Effector CD8-positive, alpha-beta T cell (primary cell): Measurements from ENCODE around the gene RPS6KA6.
"Not testable (repeated sequence)": the region's sequence is repeated elsewhere in the genome, so short reads cannot be mapped to it uniquely, and the experiment has no call there.

Experiments used
- DNase-seq: peaks from one replicate; lab custom pipeline; 2025; lab: John Stamatoyannopoulos, UW

RPS6KA6 gene

DNA sequence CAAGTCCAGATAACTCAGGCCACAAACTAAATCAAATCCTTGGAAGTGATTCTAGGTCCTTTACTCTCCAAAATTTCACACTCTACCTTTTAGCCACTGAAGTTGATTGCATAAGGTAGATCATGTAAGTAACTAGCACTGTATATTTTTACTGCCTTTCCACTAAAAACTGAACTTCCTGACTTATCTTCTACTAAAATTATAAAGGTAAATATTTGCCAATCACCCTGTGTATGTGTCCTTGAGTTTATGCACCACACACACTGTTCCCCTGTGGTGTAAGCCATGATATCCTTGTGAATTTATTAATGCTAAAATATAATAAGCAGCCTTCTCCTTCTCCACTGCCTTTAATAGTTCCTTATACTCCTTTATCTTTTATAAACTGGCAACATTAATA lies 25.6 kb downstream of the RPS6KA6 start:
- DNase-seq = no peak

DNA sequence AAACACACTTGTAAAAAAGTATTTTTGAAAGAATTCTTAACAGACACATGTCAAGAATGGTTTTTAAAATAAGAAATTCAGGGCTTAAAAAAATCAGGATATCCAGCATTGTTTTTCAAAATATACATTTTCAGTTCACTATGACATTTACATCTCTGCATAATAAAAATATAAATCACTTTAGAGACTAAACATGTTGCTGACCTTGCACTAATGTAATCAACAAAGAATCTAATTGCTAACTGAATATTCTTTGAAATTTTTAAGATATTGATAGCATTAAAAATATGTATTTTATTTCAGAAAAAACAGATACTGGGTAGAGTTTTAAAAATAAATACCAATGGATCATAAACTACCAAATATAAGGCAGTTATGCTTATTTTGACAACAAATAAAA lies 26.4 kb downstream of the RPS6KA6 start:
- no peak for DNase-seq

DNA sequence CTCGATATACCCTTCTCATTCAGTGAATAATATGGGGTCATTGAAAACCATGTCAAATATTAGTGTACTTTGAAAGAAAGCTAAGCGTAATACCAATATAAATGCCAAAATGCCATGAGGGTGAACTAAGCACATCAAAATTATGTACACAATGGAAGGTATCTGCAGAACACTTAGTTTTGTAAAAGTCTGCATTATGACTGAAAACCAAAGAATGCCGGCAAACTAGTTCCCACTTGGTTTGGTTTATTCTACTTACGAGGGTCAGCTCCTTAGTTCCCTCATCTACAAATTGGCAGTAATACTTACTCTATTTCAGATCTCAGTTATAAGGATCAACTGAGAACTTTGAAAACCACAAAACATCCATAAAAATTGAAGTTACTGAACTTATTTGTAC lies 27.3 kb downstream of the RPS6KA6 start:
- no peak for DNase-seq

DNA sequence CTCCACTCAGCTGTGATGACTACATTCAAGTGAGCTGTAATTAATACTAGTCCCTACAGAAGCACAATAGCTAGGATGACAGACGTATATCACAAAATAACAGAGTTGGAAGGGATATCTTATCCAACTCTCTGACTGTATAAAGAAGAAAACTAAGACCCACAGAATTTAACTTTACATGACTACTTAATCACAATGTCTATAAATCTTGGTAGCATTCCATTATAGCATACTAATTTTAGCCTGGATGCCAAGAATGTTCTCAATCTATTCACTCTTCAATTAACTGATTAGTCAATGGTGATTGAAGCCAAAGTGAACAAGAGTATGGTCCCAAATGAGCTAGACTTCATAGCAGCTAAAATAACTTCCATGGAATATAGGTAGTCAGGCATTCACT lies 31.2 kb downstream of the RPS6KA6 start:
- no peak for DNase-seq

DNA sequence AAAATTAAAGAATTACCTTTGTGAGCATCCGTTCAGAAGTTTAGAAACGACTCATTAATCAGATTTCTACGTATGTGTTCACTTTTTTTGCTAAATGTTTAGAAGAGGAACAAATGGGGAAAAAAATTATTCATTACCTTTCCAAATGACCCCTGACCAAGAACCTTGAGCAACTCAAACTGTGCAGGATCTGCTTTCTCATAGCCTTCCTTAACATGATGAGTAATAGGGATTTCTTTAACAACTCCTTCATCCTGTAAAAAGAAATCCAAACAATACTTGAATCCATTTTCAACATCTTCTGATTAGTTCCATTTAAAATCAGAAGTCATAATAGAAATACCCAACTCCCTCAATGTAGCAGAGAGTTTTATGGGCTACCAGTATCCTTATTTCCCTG lies 32.1 kb downstream of the RPS6KA6 start:
- no peak for DNase-seq

DNA sequence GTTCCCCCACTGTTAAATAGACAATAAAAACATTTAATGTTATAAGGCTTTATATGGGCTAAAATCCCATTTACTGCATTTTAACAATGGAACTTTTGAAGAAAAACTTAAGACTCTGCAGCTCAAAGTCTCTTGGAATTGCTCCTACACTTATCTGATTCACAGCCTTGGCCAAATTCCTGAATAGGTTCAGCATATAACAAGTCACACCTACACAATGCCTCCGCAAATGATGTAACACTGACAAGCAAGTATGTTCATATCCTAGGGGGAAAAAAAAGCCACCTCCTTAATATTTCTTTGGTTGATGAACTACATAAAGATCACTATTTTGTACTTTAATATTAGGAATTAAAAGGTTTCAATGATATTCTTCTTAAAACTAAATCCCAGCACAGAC lies 34.5 kb downstream of the RPS6KA6 start:
- no peak for DNase-seq

DNA sequence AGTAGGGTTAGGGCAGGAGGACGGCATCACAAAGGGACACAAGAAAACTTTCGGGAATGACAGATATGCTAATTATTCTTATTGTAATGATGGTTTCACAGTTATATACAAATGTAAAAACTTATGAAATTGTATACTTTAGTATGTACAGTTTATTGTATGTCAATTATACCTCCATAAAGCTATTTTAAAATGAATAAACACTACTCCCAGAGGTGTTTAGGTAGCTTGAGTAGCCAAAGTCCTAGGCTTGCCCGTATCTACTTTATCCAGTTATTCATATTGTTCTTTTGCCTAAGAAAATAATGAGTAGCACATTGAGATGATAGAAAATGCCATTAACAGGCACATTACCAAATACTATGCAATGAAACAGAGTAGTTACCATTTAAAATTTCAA lies 43.0 kb downstream of the RPS6KA6 start:
- no peak for DNase-seq

DNA sequence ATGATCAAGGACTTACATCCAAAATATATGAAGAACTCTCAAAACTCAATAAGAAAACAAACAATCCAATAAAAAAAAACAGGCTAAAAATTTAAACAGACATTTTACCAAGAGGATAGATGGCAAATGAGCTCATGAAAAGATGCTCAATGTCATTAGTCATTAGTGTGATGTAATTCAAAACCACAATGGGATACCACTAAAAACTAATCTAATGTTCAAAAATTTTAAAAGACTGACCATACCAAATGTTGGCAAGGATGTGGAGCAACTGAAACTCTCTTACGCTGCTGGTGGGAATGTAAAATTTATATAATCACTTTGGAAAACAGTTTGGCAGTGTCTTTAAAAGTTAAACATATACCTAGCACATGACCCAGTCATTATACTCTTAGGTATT lies 43.7 kb downstream of the RPS6KA6 start:
- DNase-seq = no peak

DNA sequence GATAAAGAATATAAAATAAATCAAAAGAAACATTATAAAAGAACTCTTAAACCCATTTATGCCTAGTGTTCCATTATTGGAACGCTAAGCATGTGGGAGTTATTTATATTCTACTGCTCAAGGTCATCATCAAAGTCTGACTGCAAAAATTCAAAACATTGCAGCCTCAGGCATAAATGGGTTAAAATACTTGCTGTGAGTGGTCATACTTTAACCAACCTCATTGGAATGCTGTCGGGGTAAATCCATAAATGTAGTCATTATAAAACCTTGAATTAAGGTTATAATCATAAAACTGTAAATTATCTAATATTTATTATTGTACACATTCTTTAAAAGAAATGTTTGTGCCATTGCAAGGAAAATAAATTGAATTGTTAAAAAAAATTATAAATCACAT lies 55.0 kb downstream of the RPS6KA6 start:
- no peak for DNase-seq

DNA sequence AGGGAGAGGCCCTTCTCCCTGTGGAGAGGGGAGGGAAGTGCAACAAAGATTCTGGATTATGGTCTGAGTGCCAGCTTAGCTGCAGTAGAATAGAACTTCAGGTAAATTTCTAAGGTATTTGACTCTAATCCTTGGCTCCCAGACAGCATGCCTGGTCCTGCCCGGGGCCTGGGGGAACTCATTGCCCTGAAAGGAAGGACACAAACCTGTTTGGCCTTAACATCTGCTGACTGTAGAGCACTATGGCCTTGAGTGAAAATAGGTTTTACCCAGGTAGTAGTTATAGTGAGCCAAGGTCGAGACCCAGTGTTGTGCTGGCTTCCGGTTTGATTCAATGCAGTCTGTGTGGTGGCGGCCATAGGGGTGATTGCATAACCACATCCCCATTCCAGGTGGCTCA lies 64.4 kb downstream of the RPS6KA6 start:
- DNase-seq = no peak

DNA sequence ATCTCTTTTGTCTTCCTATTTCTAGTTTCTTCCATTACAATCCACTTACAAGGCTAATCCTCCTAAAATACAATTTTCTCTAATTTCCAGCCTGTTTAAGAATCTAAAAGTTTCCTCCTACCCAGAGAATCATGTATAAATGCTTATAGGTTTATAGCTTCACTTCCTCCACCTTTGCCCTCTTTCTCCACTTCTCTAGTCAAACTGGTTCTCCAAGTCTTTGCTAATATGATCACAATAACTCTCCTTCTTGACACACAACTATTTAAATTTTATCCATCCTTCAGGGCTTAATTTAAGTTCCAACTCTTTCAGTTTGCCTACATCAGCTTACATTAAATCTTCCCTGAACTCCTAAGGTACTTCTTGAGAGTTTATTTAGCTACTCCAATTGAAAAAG lies 69.2 kb downstream of the RPS6KA6 start:
- no peak for DNase-seq

DNA sequence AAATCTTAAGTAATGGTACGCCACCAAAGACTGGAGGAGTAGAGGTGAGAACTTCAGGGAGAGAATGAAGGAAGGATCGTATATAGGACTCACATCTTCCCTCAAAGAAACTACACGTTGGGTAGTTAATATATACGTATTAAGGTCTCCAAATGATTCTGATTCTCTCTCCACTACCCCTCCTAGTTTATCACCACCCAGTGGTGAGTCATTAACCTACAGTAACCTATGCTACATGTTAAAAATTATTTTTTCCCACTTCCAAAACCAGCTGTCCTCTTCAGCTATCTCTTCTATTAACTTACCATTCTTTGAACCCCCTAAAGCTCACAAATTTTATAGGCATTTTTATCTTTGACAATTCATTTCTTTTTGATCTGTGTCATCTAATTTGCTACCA lies 69.7 kb downstream of the RPS6KA6 start:
- DNase-seq = no peak

DNA sequence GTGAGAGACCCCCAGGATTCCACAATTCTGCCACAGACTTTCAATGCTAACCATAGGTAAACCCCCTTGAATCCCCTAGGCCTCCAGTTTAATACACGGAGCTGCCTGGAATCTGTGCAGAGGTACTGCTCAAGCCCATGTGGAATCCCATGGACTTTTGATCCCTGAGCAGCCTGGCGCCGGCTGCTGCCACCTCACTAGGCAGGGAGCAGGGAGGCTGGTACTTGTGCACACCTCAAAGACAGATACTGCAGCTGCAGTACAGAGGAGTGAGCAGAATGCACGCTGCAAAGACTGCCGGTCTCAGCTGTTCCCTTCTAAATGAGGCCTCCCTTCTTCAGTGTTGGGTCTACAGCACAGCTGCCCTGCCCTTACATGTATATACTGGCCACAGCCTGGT lies 79.4 kb downstream of the RPS6KA6 start:
- no peak for DNase-seq

DNA sequence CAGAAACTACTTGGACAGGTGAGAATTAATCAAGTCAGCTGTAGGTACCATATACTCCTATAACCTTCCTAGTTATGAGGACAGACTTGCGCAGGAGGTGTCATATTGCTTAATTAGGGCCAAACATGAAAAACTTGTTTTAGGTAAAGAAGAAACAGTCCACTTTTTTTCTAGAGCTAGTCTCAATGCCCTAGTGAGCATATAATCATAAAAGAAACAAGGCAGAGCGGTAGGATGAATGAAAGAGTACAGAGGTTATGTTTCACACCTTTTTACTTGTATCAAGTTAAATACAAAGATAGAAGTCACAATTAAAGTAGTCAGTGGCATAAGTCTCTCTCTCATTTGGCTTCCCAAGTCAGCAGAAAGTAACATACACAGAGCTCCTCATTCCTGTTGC lies 88.9 kb downstream of the RPS6KA6 start:
- no peak for DNase-seq

DNA sequence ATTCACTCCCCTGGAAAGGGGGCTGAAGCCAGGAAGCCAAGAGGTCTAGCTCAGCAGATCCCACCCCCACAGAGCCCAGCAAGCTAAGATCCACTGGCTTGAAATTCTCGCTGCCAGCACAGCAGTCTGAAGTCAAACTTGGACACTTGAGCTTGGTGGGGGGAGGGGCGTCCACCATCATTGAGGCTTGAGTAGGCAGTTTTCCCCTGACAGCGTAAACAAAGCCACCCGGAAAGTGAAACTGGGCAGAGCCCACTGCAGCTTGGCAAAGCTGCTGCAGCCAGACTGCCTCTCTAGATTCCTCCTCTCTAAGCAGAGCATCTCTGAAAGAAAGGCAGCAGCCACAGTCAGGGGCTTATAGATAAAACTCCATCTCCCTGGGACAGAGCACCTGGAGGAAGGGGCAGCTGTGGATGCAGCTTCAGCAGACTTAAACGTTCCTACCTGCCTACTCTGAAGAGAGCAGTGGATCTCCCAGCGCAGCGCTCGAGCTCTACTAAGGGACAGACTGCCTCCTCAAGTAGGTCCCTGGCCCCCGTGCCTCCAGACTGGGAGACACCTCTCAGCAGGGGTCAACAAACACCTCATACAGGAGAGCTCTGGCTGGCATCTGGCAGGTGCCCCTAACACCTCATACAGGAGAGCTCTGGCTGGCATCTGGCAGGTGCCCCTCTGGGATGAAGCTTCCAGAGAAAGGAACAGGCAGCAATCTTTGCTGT lies 108.4 kb downstream of the RPS6KA6 start:
- DNase-seq = not testable (repeated sequence)

DNA sequence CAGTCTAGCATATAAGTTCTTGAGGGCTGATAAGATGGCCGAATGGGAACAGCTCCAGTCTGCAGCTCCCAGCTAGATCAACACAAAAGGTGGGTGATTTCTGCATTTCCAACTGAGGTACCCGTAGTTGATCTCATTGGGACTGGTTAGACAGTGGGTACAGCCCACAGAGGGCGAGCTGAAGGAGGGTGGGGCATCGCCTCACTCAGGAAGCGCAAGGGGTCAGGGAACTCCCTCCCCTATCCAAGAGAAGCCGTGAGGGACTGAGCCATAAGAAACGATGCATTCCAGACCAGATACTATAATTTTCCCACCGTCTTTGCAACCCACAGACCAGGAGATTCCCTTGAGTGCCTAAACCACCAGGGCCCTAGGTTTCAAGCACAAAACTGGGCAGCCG lies 109.0 kb downstream of the RPS6KA6 start:
- DNase-seq = no peak

DNA sequence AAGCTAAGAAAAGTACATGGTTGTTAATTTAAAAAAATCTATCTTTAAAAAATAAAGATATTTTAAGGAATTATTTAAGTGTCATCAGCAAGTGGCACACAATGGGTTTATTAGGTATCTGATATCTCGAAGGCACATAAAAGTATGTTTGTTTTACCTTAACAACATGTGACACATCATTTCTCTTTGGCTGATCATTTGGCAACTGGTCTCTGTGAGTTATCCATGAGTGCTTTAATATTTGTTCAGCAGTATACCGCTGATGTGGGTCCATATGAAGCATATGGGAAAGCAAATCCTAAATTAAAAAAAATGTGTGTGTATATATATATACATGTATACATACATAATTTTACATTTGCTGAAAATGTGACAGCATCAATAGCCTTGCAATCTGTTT lies 123.2 kb downstream of the RPS6KA6 start:
- DNase-seq = no peak

DNA sequence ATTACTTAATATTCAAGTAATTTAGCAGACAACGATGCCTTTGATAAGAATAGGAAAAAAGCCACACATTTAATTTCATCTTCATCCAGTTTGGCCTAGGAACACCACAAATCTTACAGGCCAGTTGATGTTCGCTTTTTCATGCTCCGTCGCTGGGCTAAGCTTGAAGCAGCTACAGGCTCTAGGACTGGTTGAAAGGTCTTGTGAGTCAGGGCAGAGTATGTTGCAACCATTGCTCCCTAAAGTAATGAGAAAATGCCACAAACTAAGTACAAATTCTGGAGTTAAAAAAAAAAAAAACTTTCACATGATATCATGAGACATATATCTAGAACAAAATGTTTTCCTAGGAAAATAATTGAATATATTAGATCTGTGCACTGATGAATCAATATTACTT lies 123.8 kb downstream of the RPS6KA6 start:
- DNase-seq = no peak

DNA sequence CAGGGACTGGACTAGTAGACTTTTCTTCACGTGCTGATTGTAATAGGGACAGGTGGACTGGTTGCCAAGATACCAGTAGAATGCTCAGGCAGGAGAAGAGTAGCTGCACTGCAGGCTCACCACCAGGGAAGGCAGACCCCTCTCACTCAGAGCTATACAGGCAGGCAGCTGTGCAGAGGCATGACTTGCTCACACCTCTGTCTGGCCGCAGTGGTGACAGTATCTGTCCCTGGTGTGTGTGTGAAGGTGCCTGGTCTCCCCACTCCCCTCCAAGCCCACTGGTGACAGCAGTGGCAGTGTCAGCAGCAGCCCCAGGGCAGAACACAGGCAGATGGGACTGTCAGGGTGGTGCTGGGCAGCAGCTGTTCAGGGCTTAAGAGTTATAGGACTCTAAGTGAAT lies 140.7 kb downstream of the RPS6KA6 start:
- DNase-seq = no peak

DNA sequence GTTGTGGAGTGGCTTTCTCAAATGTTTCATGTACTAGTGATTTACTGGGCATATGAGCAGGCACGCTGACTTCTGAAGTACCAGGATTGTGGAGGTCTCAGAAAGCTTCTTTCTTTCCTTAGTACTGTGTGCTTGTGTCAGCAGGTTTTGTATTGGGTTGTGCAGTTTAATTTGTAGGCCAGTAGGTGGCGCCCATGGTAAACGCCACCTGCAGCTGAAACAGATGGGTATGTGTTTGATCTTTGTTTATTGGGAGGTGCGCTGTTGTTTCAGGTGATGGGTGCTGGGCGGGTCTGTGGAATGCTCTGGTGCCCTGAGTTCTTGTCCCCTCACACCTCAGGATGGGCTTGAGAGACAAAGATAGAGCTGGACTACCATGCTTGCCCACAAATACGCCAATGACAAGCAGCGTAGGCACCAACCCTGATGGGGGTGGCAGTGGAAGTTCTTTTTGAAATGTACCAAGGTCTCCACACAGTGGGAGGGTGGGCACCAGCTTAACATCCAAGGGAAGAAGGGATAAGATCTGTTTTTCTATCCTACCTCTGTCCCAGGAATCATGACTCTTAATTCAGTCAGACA lies 141.5 kb downstream of the RPS6KA6 start:
- DNase-seq = no peak

DNA sequence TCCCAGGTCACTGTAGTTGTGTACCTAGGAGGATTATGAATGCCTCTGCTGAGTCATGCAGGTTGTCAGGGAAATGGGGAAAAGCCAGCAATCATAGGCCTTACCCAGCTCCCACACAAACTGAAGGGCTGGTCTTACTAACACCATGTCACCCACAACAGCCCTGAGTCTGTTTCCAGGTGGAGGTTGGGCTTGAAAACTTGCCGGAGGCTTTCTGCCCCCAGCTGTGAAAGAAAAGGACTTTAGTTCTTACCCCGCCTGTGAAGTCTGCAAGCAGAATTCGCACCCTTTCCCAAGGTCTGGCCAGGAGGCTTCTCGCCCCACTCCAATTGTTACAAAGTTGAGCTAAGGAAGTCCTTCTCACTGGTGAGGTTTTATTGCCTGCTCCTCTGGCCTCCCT lies 143.9 kb downstream of the RPS6KA6 start:
- DNase-seq = no peak
